Measurements from ENCODE around the gene RBMS3.

RBMS3 gene

GRCh38 chr3:29554566-29554965 lies 273.7 kb downstream of the RBMS3 start:
- Histone ChIP-seq H3K9me3 (ENCODE audit: control insufficient read depth in 1 of 2, low read length in 2 of 2) (no peaks in the 10 kb centered on the region), H3K4me1 (ENCODE audit: control insufficient read depth in 1 of 2, insufficient read depth in 2 of 2, low read length in 2 of 2) (no peaks in the 10 kb centered on the region), H3K9ac (ENCODE audit: low read depth in 1 of 2, low read length in 2 of 2) (no peak overlapping the region), H3K36me3 (ENCODE audit: control insufficient read depth in 1 of 2, insufficient read depth in 2 of 2, low read length in 2 of 2) (no peaks in the 10 kb centered on the region), H3K27ac (ENCODE audit: low read depth, low read length) (no peak overlapping the region), H3K27me3 (ENCODE audit: control insufficient read depth in 1 of 2, insufficient read depth in 2 of 2, low read length in 2 of 2) (no peaks in the 10 kb centered on the region), H3K4me3 (ENCODE audit: low read depth in 1 of 2, low read length in 2 of 2) (no peak overlapping the region)

GRCh38 chr3:29555590-29555989 lies 274.7 kb downstream of the RBMS3 start:
- H3K27me3 ChIP-seq (ENCODE audit: control insufficient read depth in 1 of 2, insufficient read depth in 2 of 2, low read length in 2 of 2), result no peaks in the 10 kb centered on the region
- H3K4me1 ChIP-seq (ENCODE audit: control insufficient read depth in 1 of 2, insufficient read depth in 2 of 2, low read length in 2 of 2), result no peaks in the 10 kb centered on the region
- H3K9ac ChIP-seq (ENCODE audit: low read depth in 1 of 2, low read length in 2 of 2), result no peak overlapping the region
- H3K9me3 ChIP-seq (ENCODE audit: control insufficient read depth in 1 of 2, low read length in 2 of 2), result no peaks in the 10 kb centered on the region
- no peak overlapping the region for H3K27ac ChIP-seq (ENCODE audit: low read depth, low read length)
- H3K4me3 ChIP-seq (ENCODE audit: low read depth in 1 of 2, low read length in 2 of 2), result no peak overlapping the region
- H3K36me3 ChIP-seq (ENCODE audit: control insufficient read depth in 1 of 2, insufficient read depth in 2 of 2, low read length in 2 of 2), result no peaks in the 10 kb centered on the region

- Histone ChIP-seq H3K9me3 (ENCODE audit: control insufficient read depth in 1 of 2, low read length in 2 of 2) (no peaks in the 10 kb centered on the region), H3K27me3 (ENCODE audit: control insufficient read depth in 1 of 2, insufficient read depth in 2 of 2, low read length in 2 of 2) (no peaks in the 10 kb centered on the region), H3K9ac (ENCODE audit: low read depth in 1 of 2, low read length in 2 of 2) (no peak overlapping the region), H3K36me3 (ENCODE audit: control insufficient read depth in 1 of 2, insufficient read depth in 2 of 2, low read length in 2 of 2) (no peaks in the 10 kb centered on the region), H3K27ac (ENCODE audit: low read depth, low read length) (no peak overlapping the region), H3K4me3 (ENCODE audit: low read depth in 1 of 2, low read length in 2 of 2) (no peak overlapping the region), H3K4me1 (ENCODE audit: control insufficient read depth in 1 of 2, insufficient read depth in 2 of 2, low read length in 2 of 2) (no peaks in the 10 kb centered on the region)
Measured at GRCh38 chr3:29557186-29557585, 276.3 kb downstream of the RBMS3 start.

- Histone ChIP-seq H3K9me3 (ENCODE audit: control insufficient read depth in 1 of 2, low read length in 2 of 2) (no peaks in the 10 kb centered on the region), H3K36me3 (ENCODE audit: control insufficient read depth in 1 of 2, insufficient read depth in 2 of 2, low read length in 2 of 2) (no peaks in the 10 kb centered on the region), H3K4me3 (ENCODE audit: low read depth in 1 of 2, low read length in 2 of 2) (no peak overlapping the region), H3K4me1 (ENCODE audit: control insufficient read depth in 1 of 2, insufficient read depth in 2 of 2, low read length in 2 of 2) (no peaks in the 10 kb centered on the region), H3K27me3 (ENCODE audit: control insufficient read depth in 1 of 2, insufficient read depth in 2 of 2, low read length in 2 of 2) (no peaks in the 10 kb centered on the region), H3K9ac (ENCODE audit: low read depth in 1 of 2, low read length in 2 of 2) (no peak overlapping the region), H3K27ac (ENCODE audit: low read depth, low read length) (no peak overlapping the region)
Measured at GRCh38 chr3:29557825-29558224, 277.0 kb downstream of the RBMS3 start.

GRCh38 chr3:29559741-29560465 lies 279.0 kb downstream of the RBMS3 start:
- H3K9me3 ChIP-seq (ENCODE audit: control insufficient read depth in 1 of 2, low read length in 2 of 2), result no peaks in the 10 kb centered on the region
- H3K36me3 ChIP-seq (ENCODE audit: control insufficient read depth in 1 of 2, insufficient read depth in 2 of 2, low read length in 2 of 2), result no peaks in the 10 kb centered on the region
- no peak overlapping the region for H3K27ac ChIP-seq (ENCODE audit: low read depth, low read length)
- H3K9ac ChIP-seq (ENCODE audit: low read depth in 1 of 2, low read length in 2 of 2), result no peak overlapping the region
- H3K27me3 ChIP-seq (ENCODE audit: control insufficient read depth in 1 of 2, insufficient read depth in 2 of 2, low read length in 2 of 2), result no peaks in the 10 kb centered on the region
- H3K4me3 ChIP-seq (ENCODE audit: low read depth in 1 of 2, low read length in 2 of 2), result no peak overlapping the region
- no peaks in the 10 kb centered on the region for H3K4me1 ChIP-seq (ENCODE audit: control insufficient read depth in 1 of 2, insufficient read depth in 2 of 2, low read length in 2 of 2)

- Histone ChIP-seq H3K4me3 (ENCODE audit: low read depth in 1 of 2, low read length in 2 of 2) (no peak overlapping the region), H3K27me3 (ENCODE audit: control insufficient read depth in 1 of 2, insufficient read depth in 2 of 2, low read length in 2 of 2) (no peaks in the 10 kb centered on the region), H3K36me3 (ENCODE audit: control insufficient read depth in 1 of 2, insufficient read depth in 2 of 2, low read length in 2 of 2) (no peaks in the 10 kb centered on the region), H3K27ac (ENCODE audit: low read depth, low read length) (no peak overlapping the region), H3K9ac (ENCODE audit: low read depth in 1 of 2, low read length in 2 of 2) (no peak overlapping the region), H3K4me1 (ENCODE audit: control insufficient read depth in 1 of 2, insufficient read depth in 2 of 2, low read length in 2 of 2) (no peaks in the 10 kb centered on the region), H3K9me3 (ENCODE audit: control insufficient read depth in 1 of 2, low read length in 2 of 2) (no peaks in the 10 kb centered on the region)
Measured at GRCh38 chr3:29561651-29562149, 280.8 kb downstream of the RBMS3 start.

- no peaks in the 10 kb centered on the region for H3K4me1 ChIP-seq (ENCODE audit: control insufficient read depth in 1 of 2, insufficient read depth in 2 of 2, low read length in 2 of 2)
- no peaks in the 10 kb centered on the region for H3K27me3 ChIP-seq (ENCODE audit: control insufficient read depth in 1 of 2, insufficient read depth in 2 of 2, low read length in 2 of 2)
- no peak overlapping the region for H3K27ac ChIP-seq (ENCODE audit: low read depth, low read length)
Measured at GRCh38 chr3:29565236-29565635, 284.4 kb downstream of the RBMS3 start.

GRCh38 chr3:29567501-29567900 lies 286.6 kb downstream of the RBMS3 start:
- Histone ChIP-seq H3K4me3 (ENCODE audit: low read depth in 1 of 2, low read length in 2 of 2) (no peak overlapping the region), H3K36me3 (ENCODE audit: control insufficient read depth in 1 of 2, insufficient read depth in 2 of 2, low read length in 2 of 2) (no peaks in the 10 kb centered on the region), H3K4me1 (ENCODE audit: control insufficient read depth in 1 of 2, insufficient read depth in 2 of 2, low read length in 2 of 2) (no peaks in the 10 kb centered on the region), H3K9me3 (ENCODE audit: control insufficient read depth in 1 of 2, low read length in 2 of 2) (no peaks in the 10 kb centered on the region), H3K27ac (ENCODE audit: low read depth, low read length) (no peak overlapping the region), H3K27me3 (ENCODE audit: control insufficient read depth in 1 of 2, insufficient read depth in 2 of 2, low read length in 2 of 2) (no peaks in the 10 kb centered on the region), H3K9ac (ENCODE audit: low read depth in 1 of 2, low read length in 2 of 2) (no peak overlapping the region)

More at GRCh38 chr3:29565236-29565635, 284.4 kb downstream of the RBMS3 start:
- H3K4me3 ChIP-seq (ENCODE audit: low read depth in 1 of 2, low read length in 2 of 2), result no peak overlapping the region
- no peak overlapping the region for H3K9ac ChIP-seq (ENCODE audit: low read depth in 1 of 2, low read length in 2 of 2)
- no peaks in the 10 kb centered on the region for H3K36me3 ChIP-seq (ENCODE audit: control insufficient read depth in 1 of 2, insufficient read depth in 2 of 2, low read length in 2 of 2)
- H3K9me3 ChIP-seq (ENCODE audit: control insufficient read depth in 1 of 2, low read length in 2 of 2), result no peaks in the 10 kb centered on the region

- Histone ChIP-seq H3K9ac (ENCODE audit: low read depth in 1 of 2, low read length in 2 of 2) (no peak overlapping the region), H3K4me3 (ENCODE audit: low read depth in 1 of 2, low read length in 2 of 2) (no peak overlapping the region), H3K27me3 (ENCODE audit: control insufficient read depth in 1 of 2, insufficient read depth in 2 of 2, low read length in 2 of 2) (no peaks in the 10 kb centered on the region), H3K36me3 (ENCODE audit: control insufficient read depth in 1 of 2, insufficient read depth in 2 of 2, low read length in 2 of 2) (no peaks in the 10 kb centered on the region), H3K27ac (ENCODE audit: low read depth, low read length) (no peak overlapping the region), H3K9me3 (ENCODE audit: control insufficient read depth in 1 of 2, low read length in 2 of 2) (no peaks in the 10 kb centered on the region), H3K4me1 (ENCODE audit: control insufficient read depth in 1 of 2, insufficient read depth in 2 of 2, low read length in 2 of 2) (no peaks in the 10 kb centered on the region)
Measured at GRCh38 chr3:29568355-29568754, 287.5 kb downstream of the RBMS3 start.

GRCh38 chr3:29576181-29576580 lies 295.3 kb downstream of the RBMS3 start:
- H3K9ac ChIP-seq (ENCODE audit: low read depth in 1 of 2, low read length in 2 of 2), result no peak overlapping the region
- peaks cover 0 to 3% of the 10 kb centered on the region in 2 donors for H3K9me3 ChIP-seq (ENCODE audit: control insufficient read depth in 1 of 2, low read length in 2 of 2)

More at GRCh38 chr3:29576181-29576580, 295.3 kb downstream of the RBMS3 start:
- Histone ChIP-seq H3K27ac (ENCODE audit: low read depth, low read length) (no peak overlapping the region), H3K4me1 (ENCODE audit: control insufficient read depth in 1 of 2, insufficient read depth in 2 of 2, low read length in 2 of 2) (no peaks in the 10 kb centered on the region), H3K4me3 (ENCODE audit: low read depth in 1 of 2, low read length in 2 of 2) (no peak overlapping the region), H3K27me3 (ENCODE audit: control insufficient read depth in 1 of 2, insufficient read depth in 2 of 2, low read length in 2 of 2) (no peaks in the 10 kb centered on the region), H3K36me3 (ENCODE audit: control insufficient read depth in 1 of 2, insufficient read depth in 2 of 2, low read length in 2 of 2) (no peaks in the 10 kb centered on the region)
